AG10803 (cell line): ENCODE results near the gene RNF19B.

Experiments
- DNase-seq: peaks from one replicate; pipeline ENCODE4 v3.0.0; 2010; ENCODE audit warnings: low read depth
- H3K4me3 ChIP-seq: 2 replicates; pipeline ENCODE4 v1.5.1; 2011; ENCODE audit warnings: mild to moderate bottlenecking, low read length, control low read depth
- CTCF ChIP-seq: conservative IDR thresholded peaks from 2 replicates; pipeline ENCODE4 v1.5.1; 2011; ENCODE audit warnings: mild to moderate bottlenecking, low read length, control low read depth, inconsistent platforms

The RNF19B gene

GRCh38 chr1:32964461-32965250 is at the start of gene RNF19B:
TSS of gene RNF19B (minus strand) at chr1:32964809. CDS start at chr1:32964685, 124 bp downstream.
- peak; percentile 91 for DNase-seq
- no peak for TF ChIP-seq CTCF
- peak within 1 kb of the TSS; percentile 86 for H3K4me3 ChIP-seq

GRCh38 chr1:33013791-33014190 is 49.2 kb upstream of the RNF19B start:
- DNase-seq = no peak
- no peak overlapping the region for H3K4me3 ChIP-seq
- TF ChIP-seq CTCF = no peak

GRCh38 chr1:33012165-33012564 is 47.6 kb upstream of the RNF19B start:
- no peak overlapping the region for H3K4me3 ChIP-seq
- no peak for TF ChIP-seq CTCF
- no peak for DNase-seq

GRCh38 chr1:33010932-33011731 is 46.5 kb upstream of the RNF19B start:
- no peak for TF ChIP-seq CTCF
- peak; percentile 55 for DNase-seq
- H3K4me3 ChIP-seq = no peak overlapping the region

GRCh38 chr1:33009561-33009960 is 45.0 kb upstream of the RNF19B start:
- no peak overlapping the region for H3K4me3 ChIP-seq
- no peak for TF ChIP-seq CTCF
- DNase-seq = no peak

- no peak for TF ChIP-seq CTCF
- H3K4me3 ChIP-seq = no peak overlapping the region
- DNase-seq = peak; percentile 25
Measured at GRCh38 chr1:33008051-33008914, 43.7 kb upstream of the RNF19B start.
